Measurements from ENCODE around the gene ZNF749.
"Not testable (repeated sequence)": the region's sequence is repeated elsewhere in the genome, so short reads cannot be mapped to it uniquely, and the experiment has no call there.

DNA sequence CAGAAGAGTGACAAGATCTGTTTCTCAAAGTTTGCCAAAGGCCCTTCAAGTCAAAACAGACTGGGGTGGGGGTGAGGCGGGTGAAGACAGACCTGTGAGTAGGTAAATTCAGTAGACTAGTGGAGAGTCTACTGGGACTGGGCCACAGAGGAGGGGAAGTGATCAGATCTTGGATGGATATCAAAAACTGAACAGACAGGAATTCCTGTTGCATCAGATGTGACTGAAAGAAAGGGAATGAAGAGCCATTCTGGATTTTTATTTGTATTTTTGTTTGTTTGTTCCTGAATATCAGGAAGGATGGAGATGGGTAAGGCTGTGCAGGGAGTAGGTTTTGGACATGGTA lies 53.1 kb downstream of the ZNF749 start:
- not testable (repeated sequence) for TF ChIP-seq RAD21 (IDR thresholded peaks at IDR 0.05 in 1 of 2, conservative IDR thresholded peaks at IDR 0.05 in 1 of 2; ENCODE audit: low read depth in 2 of 2, low read length in 2 of 2); SP2 (IDR thresholded peaks at IDR 0.05; ENCODE audit: low read length); EGR1 (IDR thresholded peaks at IDR 0.05; ENCODE audit: borderline replicate concordance, low read depth, low read length); TCF12 (IDR thresholded peaks at IDR 0.05; ENCODE audit: low read depth, low read length); CEBPB (IDR thresholded peaks at IDR 0.05; ENCODE audit: low read depth, low read length); TEAD4 (IDR thresholded peaks at IDR 0.05; ENCODE audit: low read depth, low read length); ZNF274 (IDR thresholded peaks at IDR 0.05; ENCODE audit: borderline replicate concordance, extremely low read depth, low read length); POLR2AphosphoS5 (IDR thresholded peaks at IDR 0.05; ENCODE audit: low read depth, low read length); GABPA (IDR thresholded peaks at IDR 0.05; ENCODE audit: borderline replicate concordance, insufficient read depth, low read length)
- TF ChIP-seq, protein P1, sequence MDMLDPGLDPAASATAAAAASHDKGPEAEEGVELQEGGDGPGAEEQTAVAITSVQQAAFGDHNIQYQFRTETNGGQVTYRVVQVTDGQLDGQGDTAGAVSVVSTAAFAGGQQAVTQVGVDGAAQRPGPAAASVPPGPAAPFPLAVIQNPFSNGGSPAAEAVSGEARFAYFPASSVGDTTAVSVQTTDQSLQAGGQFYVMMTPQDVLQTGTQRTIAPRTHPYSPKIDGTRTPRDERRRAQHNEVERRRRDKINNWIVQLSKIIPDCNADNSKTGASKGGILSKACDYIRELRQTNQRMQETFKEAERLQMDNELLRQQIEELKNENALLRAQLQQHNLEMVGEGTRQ (IDR thresholded peaks at IDR 0.05; ENCODE audit: low read length), result not testable (repeated sequence)
- TF ChIP-seq, protein P2, sequence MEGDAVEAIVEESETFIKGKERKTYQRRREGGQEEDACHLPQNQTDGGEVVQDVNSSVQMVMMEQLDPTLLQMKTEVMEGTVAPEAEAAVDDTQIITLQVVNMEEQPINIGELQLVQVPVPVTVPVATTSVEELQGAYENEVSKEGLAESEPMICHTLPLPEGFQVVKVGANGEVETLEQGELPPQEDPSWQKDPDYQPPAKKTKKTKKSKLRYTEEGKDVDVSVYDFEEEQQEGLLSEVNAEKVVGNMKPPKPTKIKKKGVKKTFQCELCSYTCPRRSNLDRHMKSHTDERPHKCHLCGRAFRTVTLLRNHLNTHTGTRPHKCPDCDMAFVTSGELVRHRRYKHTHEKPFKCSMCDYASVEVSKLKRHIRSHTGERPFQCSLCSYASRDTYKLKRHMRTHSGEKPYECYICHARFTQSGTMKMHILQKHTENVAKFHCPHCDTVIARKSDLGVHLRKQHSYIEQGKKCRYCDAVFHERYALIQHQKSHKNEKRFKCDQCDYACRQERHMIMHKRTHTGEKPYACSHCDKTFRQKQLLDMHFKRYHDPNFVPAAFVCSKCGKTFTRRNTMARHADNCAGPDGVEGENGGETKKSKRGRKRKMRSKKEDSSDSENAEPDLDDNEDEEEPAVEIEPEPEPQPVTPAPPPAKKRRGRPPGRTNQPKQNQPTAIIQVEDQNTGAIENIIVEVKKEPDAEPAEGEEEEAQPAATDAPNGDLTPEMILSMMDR (IDR thresholded peaks at IDR 0.05; ENCODE audit: control extremely low read depth in 1 of 3, insufficient read depth in 1 of 3, low read depth in 1 of 3, low read length in 3 of 3), result not testable (repeated sequence)
- TF ChIP-seq, protein P3, sequence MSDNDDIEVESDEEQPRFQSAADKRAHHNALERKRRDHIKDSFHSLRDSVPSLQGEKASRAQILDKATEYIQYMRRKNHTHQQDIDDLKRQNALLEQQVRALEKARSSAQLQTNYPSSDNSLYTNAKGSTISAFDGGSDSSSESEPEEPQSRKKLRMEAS (IDR thresholded peaks at IDR 0.05), result not testable (repeated sequence)
